Measurements from ENCODE around the gene CELSR3.

The CELSR3 gene

GRCh38 chr3:48624767-48625166, 37.9 kb downstream of the CELSR3 start:
- H3K27me3 Mint-ChIP-seq (ENCODE audit: low read depth): no peaks in the 10 kb centered on the region
- H3K27ac Mint-ChIP-seq: peak overlapping the region; percentile 28
- H3K4me1 Mint-ChIP-seq (ENCODE audit: low read depth): peaks cover 11% of the 10 kb centered on the region
- H3K36me3 Mint-ChIP-seq (ENCODE audit: low read depth): peaks cover 30% of the 10 kb centered on the region
- H3K9me3 Mint-ChIP-seq: no peaks in the 10 kb centered on the region
- no peak overlapping the region for H3K4me3 Mint-ChIP-seq
- DNase-seq (ENCODE audit: low spot score): no peak

DNA sequence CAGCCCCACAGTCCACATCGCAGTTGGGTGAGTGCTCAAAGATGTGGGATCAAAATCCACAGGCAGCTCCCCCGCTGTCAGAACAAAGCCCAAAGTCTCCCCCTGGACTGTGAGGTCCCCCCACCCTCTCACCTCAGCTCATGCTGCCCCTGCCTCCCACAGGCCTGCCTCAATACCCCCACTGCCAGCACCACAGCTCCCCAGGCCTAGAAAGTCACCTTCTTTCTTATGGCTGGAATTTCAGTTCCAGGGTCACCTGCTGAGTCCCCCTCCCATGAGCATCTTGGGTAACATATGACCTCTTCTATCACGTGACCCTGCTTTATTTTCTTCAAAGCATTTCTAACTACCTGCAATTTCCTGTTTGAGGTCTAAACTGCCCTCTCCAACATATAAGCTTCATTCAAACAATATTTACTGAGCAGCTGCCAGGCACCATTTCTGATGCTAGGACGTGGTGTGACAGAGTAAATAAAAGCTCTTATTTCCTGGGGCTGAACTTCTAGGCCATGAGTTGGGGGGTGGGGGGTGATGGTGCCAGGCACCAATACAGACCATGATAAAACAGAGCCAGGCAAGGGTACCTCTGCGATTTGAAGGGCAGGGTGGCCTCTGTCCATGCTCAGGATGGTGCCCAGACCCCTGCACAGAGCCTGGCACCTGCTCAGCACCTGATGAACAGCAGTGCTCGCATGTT, 38.7 kb downstream of the CELSR3 start:
- H3K27me3 Mint-ChIP-seq (ENCODE audit: low read depth): no peaks in the 10 kb centered on the region
- no peak overlapping the region for H3K4me3 Mint-ChIP-seq
- peak overlapping the region; percentile 73 for H3K27ac Mint-ChIP-seq
- peaks cover 28% of the 10 kb centered on the region for H3K36me3 Mint-ChIP-seq (ENCODE audit: low read depth)
- no peak for DNase-seq (ENCODE audit: low spot score)
- peaks cover 11% of the 10 kb centered on the region for H3K4me1 Mint-ChIP-seq (ENCODE audit: low read depth)
- peaks cover 2% of the 10 kb centered on the region for H3K9me3 Mint-ChIP-seq

DNA sequence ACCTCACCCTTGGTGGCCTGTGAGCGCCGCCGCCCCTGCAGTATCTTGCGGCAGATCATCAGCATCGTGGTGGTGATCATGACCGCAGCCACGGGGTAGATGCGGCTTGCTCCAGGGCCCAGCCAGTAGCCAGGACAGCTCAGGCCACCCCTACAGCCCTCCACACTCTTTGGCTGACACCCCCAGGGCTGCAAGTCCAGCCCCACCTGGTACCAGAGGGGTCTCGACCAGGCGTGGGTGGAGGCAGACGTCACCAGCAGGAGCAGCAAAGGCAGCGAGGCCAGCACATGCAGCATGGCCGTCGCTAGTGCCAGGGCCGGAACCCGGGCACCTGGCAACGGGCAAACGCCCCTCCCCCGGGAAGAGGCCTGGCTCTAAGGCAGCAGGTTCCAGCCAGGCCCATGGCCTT, 41.2 kb downstream of the CELSR3 start, which contains the start of gene TMEM89:
Gene TMEM89, minus strand, starts transcription at position 309 of the 409 bp plus-strand sequence. Its CDS starts 13 bp downstream, at position 296.
- no peak for DNase-seq (ENCODE audit: low spot score)
- peak within 1 kb of the TSS; percentile 52 for H3K27ac Mint-ChIP-seq
- peaks cover 33% of the 10 kb centered on the region for H3K36me3 Mint-ChIP-seq (ENCODE audit: low read depth)
- H3K9me3 Mint-ChIP-seq: peaks cover 14% of the 10 kb centered on the region
- H3K4me1 Mint-ChIP-seq (ENCODE audit: low read depth): peaks cover 11% of the 10 kb centered on the region
- H3K4me3 Mint-ChIP-seq: no peak within 1 kb of the TSS
- H3K27me3 Mint-ChIP-seq (ENCODE audit: low read depth): no peaks in the 10 kb centered on the region

DNA sequence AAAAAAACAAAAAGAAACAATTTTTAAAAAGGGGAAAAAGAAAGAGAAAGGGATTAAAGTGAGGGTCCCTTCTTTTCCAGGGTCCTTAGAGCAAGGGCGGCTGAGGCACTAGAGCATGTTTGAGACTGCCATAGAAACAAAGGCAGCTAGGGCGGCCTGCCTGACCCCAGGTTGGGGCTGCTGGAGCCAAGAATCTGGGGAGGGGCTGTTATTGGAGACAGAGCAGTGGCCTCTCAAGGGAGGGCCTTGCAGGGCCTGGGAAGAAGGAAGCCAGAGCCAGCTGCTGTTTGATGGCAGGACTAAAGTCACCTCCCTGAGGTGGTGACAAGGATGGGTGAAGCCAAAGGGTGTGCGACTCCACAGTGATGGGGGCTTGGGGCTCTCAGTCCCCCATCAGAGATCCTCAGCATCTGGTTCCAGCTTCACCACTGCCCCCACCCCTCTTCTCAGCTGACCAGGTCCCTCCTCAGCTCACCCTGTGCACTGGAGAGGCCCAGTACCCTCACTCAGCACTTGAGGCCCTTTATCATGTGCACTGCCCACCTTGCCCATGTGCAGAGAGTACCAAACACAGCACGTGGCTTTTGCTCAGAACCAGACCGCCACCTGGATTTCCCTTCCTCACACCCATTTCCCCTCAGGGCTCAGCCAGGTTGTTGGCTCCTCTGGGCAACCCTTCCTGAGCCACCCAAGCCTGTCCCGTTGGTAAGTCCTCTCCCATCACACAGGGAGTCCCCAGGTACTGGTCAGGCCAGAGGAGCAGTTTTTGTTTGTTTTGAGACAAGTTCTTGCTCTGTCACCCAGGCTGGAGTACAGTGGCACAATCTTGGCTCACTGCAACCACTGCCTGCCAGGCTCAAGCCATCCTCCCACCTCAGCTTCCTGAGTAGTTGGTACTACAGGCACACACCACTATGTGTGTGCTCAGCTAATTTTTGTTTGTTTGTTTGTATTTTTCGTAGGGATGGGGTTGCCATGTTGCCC, 42.9 kb downstream of the CELSR3 start:
- H3K27ac Mint-ChIP-seq: no peak overlapping the region
- peaks cover 31% of the 10 kb centered on the region for H3K36me3 Mint-ChIP-seq (ENCODE audit: low read depth)
- H3K4me1 Mint-ChIP-seq (ENCODE audit: low read depth): peaks cover 10% of the 10 kb centered on the region
- no peak overlapping the region for H3K4me3 Mint-ChIP-seq
- H3K27me3 Mint-ChIP-seq (ENCODE audit: low read depth): no peaks in the 10 kb centered on the region
- H3K9me3 Mint-ChIP-seq: peaks cover 18% of the 10 kb centered on the region
- no peak for DNase-seq (ENCODE audit: low spot score)

GRCh38 chr3:48617559-48617958, 45.1 kb downstream of the CELSR3 start:
- Mint-ChIP-seq H3K27ac (no peak overlapping the region), H3K4me3 (no peak overlapping the region), H3K9me3 (peaks cover 18% of the 10 kb centered on the region), H3K4me1 (ENCODE audit: low read depth) (peaks cover 9% of the 10 kb centered on the region), H3K27me3 (ENCODE audit: low read depth) (no peaks in the 10 kb centered on the region), H3K36me3 (ENCODE audit: low read depth) (peaks cover 35% of the 10 kb centered on the region)
- no peak for DNase-seq (ENCODE audit: low spot score)

GRCh38 chr3:48614044-48614443, 48.6 kb downstream of the CELSR3 start:
- Mint-ChIP-seq H3K9me3 (peaks cover 16% of the 10 kb centered on the region), H3K36me3 (ENCODE audit: low read depth) (peaks cover 23% of the 10 kb centered on the region), H3K27me3 (ENCODE audit: low read depth) (no peaks in the 10 kb centered on the region), H3K4me3 (peak overlapping the region; percentile 6), H3K4me1 (ENCODE audit: low read depth) (peaks cover 18% of the 10 kb centered on the region), H3K27ac (peak overlapping the region; percentile 76)
- peak; percentile 38 for DNase-seq (ENCODE audit: low spot score)

DNA sequence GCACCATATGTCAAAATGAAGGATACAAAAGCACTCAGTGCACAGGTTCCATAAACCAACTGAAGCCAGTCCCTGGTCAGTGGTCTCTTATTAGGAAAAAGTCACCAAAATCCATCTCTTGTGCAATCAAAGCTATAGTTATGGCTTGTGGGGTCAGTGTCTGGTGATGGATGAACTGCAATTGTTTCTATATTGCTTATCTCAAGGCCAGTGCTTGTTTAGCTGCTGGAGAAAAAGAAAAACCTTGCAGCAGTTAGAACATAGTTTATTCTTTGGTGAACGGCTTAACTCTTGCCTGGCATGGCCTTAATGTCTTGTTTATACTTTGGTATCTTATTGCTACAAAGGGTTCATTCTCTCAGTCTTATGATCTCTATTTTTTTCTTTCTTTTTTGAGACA, 50.4 kb downstream of the CELSR3 start:
- Mint-ChIP-seq H3K27me3 (ENCODE audit: low read depth) (no peaks in the 10 kb centered on the region), H3K9me3 (peaks cover 8% of the 10 kb centered on the region), H3K4me1 (ENCODE audit: low read depth) (peaks cover 30% of the 10 kb centered on the region), H3K27ac (peak overlapping the region; percentile 20), H3K4me3 (no peak overlapping the region), H3K36me3 (ENCODE audit: low read depth) (peaks cover 19% of the 10 kb centered on the region)
- no peak for DNase-seq (ENCODE audit: low spot score)

- no peaks in the 10 kb centered on the region for H3K27me3 Mint-ChIP-seq (ENCODE audit: low read depth)
- no peaks in the 10 kb centered on the region for H3K9me3 Mint-ChIP-seq
- peak; percentile 95 for DNase-seq (ENCODE audit: low spot score)
- peak within 1 kb of the TSS; percentile 99 for H3K4me3 Mint-ChIP-seq
- peaks cover 34% of the 10 kb centered on the region for H3K36me3 Mint-ChIP-seq (ENCODE audit: low read depth)
- peaks cover 30% of the 10 kb centered on the region for H3K4me1 Mint-ChIP-seq (ENCODE audit: low read depth)
- H3K27ac Mint-ChIP-seq: peak within 1 kb of the TSS; percentile 98
These were observed 53.3 kb downstream of the CELSR3 start, which contains the start of gene UQCRC1 for GRCh38 chr3:48609088-48610005. Gene UQCRC1, minus strand, starts transcription at chr3:48609646. Its CDS starts 26 bp downstream, at chr3:48609620.

- no peak overlapping the region for H3K27ac Mint-ChIP-seq
- no peaks in the 10 kb centered on the region for H3K27me3 Mint-ChIP-seq (ENCODE audit: low read depth)
- no peaks in the 10 kb centered on the region for H3K9me3 Mint-ChIP-seq
- peak; percentile 15 for DNase-seq (ENCODE audit: low spot score)
- peaks cover 21% of the 10 kb centered on the region for H3K4me1 Mint-ChIP-seq (ENCODE audit: low read depth)
- H3K4me3 Mint-ChIP-seq: no peak overlapping the region
- peaks cover 42% of the 10 kb centered on the region for H3K36me3 Mint-ChIP-seq (ENCODE audit: low read depth)
These were observed 55.2 kb downstream of the CELSR3 start for GRCh38 chr3:48607519-48607918.

DNA sequence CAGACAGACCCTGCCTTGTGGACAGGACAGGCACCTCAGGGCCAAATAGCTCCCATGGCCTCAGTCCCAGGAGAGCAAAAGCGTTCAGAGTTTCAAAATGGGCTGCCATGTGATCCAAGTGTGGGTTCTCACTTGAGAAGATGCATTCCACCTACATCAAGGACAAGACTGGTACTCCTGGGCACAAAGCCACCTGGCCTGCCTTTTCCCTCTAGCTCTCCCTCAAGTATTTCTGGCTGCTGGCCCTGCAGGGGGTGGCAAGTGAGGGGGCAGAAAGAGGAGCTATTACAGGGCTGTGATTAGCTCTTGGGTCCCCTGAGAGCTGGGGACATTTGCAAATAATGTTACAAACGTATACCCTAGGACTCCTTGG, 61.1 kb downstream of the CELSR3 start:
- Mint-ChIP-seq H3K9me3 (no peaks in the 10 kb centered on the region), H3K4me1 (ENCODE audit: low read depth) (no peaks in the 10 kb centered on the region), H3K27ac (no peak overlapping the region), H3K4me3 (no peak overlapping the region), H3K27me3 (ENCODE audit: low read depth) (no peaks in the 10 kb centered on the region), H3K36me3 (ENCODE audit: low read depth) (peaks cover 42% of the 10 kb centered on the region)
- no peak for DNase-seq (ENCODE audit: low spot score)

DNA sequence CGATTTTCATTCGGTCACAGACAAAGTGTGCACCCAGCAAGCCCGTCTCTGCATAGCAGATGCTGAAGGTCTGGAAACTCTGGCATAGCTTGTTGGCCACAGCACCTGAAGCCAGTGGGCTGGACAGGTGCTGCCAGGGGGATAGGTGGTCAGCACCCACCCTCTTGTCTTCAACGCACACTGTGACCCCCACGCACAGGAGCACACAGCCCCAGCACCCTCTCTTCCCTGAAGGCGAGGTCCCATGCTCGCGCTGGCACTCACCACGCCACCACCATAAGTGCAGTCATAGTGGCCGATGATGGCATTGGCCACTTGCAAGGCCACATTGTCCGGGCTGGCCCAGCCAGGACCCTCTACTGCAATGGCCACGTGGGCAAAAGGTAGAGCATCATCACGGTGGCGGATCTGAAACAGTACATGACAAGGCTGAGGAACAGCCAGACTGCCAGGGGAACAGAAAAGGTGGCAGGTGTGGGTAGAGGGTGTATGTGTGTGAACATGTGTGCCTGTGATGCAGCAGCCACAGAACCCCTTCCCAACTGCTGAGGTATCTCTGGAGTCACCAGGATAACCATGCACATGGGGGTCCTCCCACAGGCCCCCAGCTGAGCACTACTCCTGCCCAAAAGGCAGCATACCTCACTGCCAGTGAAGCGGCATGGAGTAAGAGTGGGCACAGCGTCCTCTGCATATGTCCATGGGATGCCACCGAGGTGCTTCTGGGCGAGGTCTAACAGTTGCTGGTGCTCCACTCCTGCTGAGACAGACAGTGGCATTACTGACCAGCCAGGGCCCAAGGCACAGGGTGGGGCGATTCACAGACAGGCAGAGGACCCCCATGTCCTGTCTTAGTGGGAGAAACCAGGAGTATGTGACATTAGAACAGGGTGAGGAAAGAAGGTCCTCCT, 61.7 kb downstream of the CELSR3 start:
- no peak for DNase-seq (ENCODE audit: low spot score)
- Mint-ChIP-seq H3K27me3 (ENCODE audit: low read depth) (peaks cover 3% of the 10 kb centered on the region), H3K36me3 (ENCODE audit: low read depth) (peaks cover 40% of the 10 kb centered on the region), H3K27ac (no peak overlapping the region), H3K9me3 (no peaks in the 10 kb centered on the region), H3K4me1 (ENCODE audit: low read depth) (no peaks in the 10 kb centered on the region), H3K4me3 (no peak overlapping the region)

GRCh38 chr3:48599509-48600285, 63.0 kb downstream of the CELSR3 start:
- H3K27ac Mint-ChIP-seq: no peak overlapping the region

More at GRCh38 chr3:48599509-48600285, 63.0 kb downstream of the CELSR3 start:
- H3K4me1 Mint-ChIP-seq (ENCODE audit: low read depth): no peaks in the 10 kb centered on the region
- H3K4me3 Mint-ChIP-seq: no peak overlapping the region
- H3K27me3 Mint-ChIP-seq (ENCODE audit: low read depth): peaks cover 5% of the 10 kb centered on the region
- no peaks in the 10 kb centered on the region for H3K9me3 Mint-ChIP-seq
- DNase-seq (ENCODE audit: low spot score): no peak
- H3K36me3 Mint-ChIP-seq (ENCODE audit: low read depth): peaks cover 30% of the 10 kb centered on the region

All from T-helper 2 cell treated with Interferon-gamma antibody and Interleukin-4, amounts not matched to agents 5 μg/mL and 100 μg/mL, for 36 hours (primary cell).